H9 (cell line): ENCODE measurements around the gene KDM5B. TPM values are rescaled to one million over a fixed set of nuclear protein-coding genes. Genes with fewer than 3 reads are reported as not detected.

Experiments used
- DNase-seq: peaks from one replicate; pipeline ENCODE4 v3.0.0-alpha.2; 2017
- H2AFZ ChIP-seq: one replicate; pipeline ENCODE4 v1.6.1; 2013; ENCODE audit warnings: mild to moderate bottlenecking, low read length, control low read depth, moderate library complexity
- H2AK5ac ChIP-seq: 2 replicates; pipeline ENCODE4 v1.6.1; 2013; ENCODE audit warnings: low read length, control low read depth, mixed read lengths; ENCODE audit not compliant: insufficient read length
- H2BK120ac ChIP-seq: one replicate; pipeline ENCODE4 v1.6.1; 2013; ENCODE audit warnings: low read depth, mild to moderate bottlenecking, low read length, control low read depth, inconsistent platforms; ENCODE audit not compliant: poor library complexity, severe bottlenecking
- H2BK12ac ChIP-seq: 2 replicates; pipeline ENCODE4 v1.6.1; 2013; ENCODE audit warnings: low read length, control low read depth, mixed read lengths, low read depth; ENCODE audit not compliant: insufficient read length
- H2BK15ac ChIP-seq: 2 replicates; pipeline ENCODE4 v1.6.1; 2013; ENCODE audit warnings: low read depth, low read length, control low read depth
- H2BK20ac ChIP-seq: one replicate; pipeline ENCODE4 v1.6.1; 2013; ENCODE audit warnings: low read depth, mild to moderate bottlenecking, low read length, control low read depth, inconsistent platforms; ENCODE audit not compliant: poor library complexity, severe bottlenecking
- H2BK5ac ChIP-seq: 2 replicates; pipeline ENCODE4 v1.6.1; 2013; ENCODE audit warnings: low read length, control low read depth, mixed read lengths; ENCODE audit not compliant: insufficient read length
- H3K14ac ChIP-seq: 2 replicates; pipeline ENCODE4 v1.6.1; 2013; ENCODE audit warnings: low read length, control low read depth; ENCODE audit not compliant: insufficient read depth
- H3K18ac ChIP-seq: 2 replicates; pipeline ENCODE4 v1.6.1; 2013; ENCODE audit warnings: low read depth, mild to moderate bottlenecking, mixed read lengths, low read length, control low read depth; ENCODE audit not compliant: insufficient read length
- H3K23ac ChIP-seq: 2 replicates; pipeline ENCODE4 v1.6.1; 2013; ENCODE audit warnings: low read length, control low read depth, mixed read lengths, low read depth; ENCODE audit not compliant: insufficient read length
- H3K23me2 ChIP-seq: 2 replicates; pipeline ENCODE4 v1.6.1; 2013; ENCODE audit warnings: low read depth, mild to moderate bottlenecking, mixed read lengths, low read length, control low read depth; ENCODE audit not compliant: insufficient read length, poor library complexity, severe bottlenecking
- H3K27ac ChIP-seq: 2 replicates; pipeline ENCODE4 v1.5.1; 2013; ENCODE audit warnings: low read length, control low read depth, mixed read lengths, low read depth; ENCODE audit not compliant: insufficient read length
- H3K27me3 ChIP-seq: 2 replicates; pipeline ENCODE4 v1.6.1; 2013; ENCODE audit warnings: low read length, control low read depth, inconsistent platforms; ENCODE audit not compliant: insufficient read depth
- H3K4ac ChIP-seq: 2 replicates; pipeline ENCODE4 v1.6.1; 2013; ENCODE audit warnings: low read depth, mild to moderate bottlenecking, control low read depth, inconsistent platforms, low read length, moderate library complexity
- H3K4me1 ChIP-seq: 2 replicates; pipeline ENCODE4 v1.6.1; 2013; ENCODE audit warnings: low read length, control low read depth, inconsistent platforms; ENCODE audit not compliant: insufficient read depth
- H3K4me2 ChIP-seq: 2 replicates; pipeline ENCODE4 v1.6.1; 2013; ENCODE audit warnings: low read length, control low read depth, mixed read lengths; ENCODE audit not compliant: insufficient read length, insufficient read depth
- H3K56ac ChIP-seq: 2 replicates; pipeline ENCODE4 v1.6.1; 2013; ENCODE audit warnings: low read depth, mild to moderate bottlenecking, mixed read lengths, low read length, control low read depth; ENCODE audit not compliant: insufficient read length
- H3K79me1 ChIP-seq: 2 replicates; pipeline ENCODE4 v1.6.1; 2013; ENCODE audit warnings: low read depth, mild to moderate bottlenecking, moderate library complexity, low read length, control low read depth, inconsistent platforms; ENCODE audit not compliant: insufficient read depth, poor library complexity, severe bottlenecking
- H3K79me2 ChIP-seq: 2 replicates; pipeline ENCODE4 v1.6.1; 2013; ENCODE audit warnings: low read length, control low read depth, inconsistent platforms; ENCODE audit not compliant: insufficient read depth
- H3K9ac ChIP-seq: 2 replicates; pipeline ENCODE4 v1.6.1; 2013; ENCODE audit warnings: low read length, control low read depth, mixed read lengths; ENCODE audit not compliant: insufficient read length; ENCODE audit errors: extremely low read depth
- H3K9me3 ChIP-seq: one replicate; pipeline ENCODE4 v1.6.1; 2013; ENCODE audit warnings: low read depth, low read length, inconsistent platforms; ENCODE audit not compliant: control insufficient read depth
- H3T11ph ChIP-seq: one replicate; pipeline ENCODE4 v1.6.1; 2013; ENCODE audit warnings: mild to moderate bottlenecking, low read length, control low read depth, inconsistent platforms
- H4K20me1 ChIP-seq: one replicate; pipeline ENCODE4 v1.6.1; 2013; ENCODE audit not compliant: control insufficient read depth, insufficient read length, insufficient read depth
- H4K5ac ChIP-seq: 2 replicates; pipeline ENCODE4 v1.6.1; 2013; ENCODE audit warnings: low read depth, mild to moderate bottlenecking, mixed read lengths, low read length, control low read depth; ENCODE audit not compliant: insufficient read length
- H4K8ac ChIP-seq: replicated peaks from 2 replicates; pipeline ENCODE4 v1.6.1; 2013; ENCODE audit warnings: low read length, control low read depth, mixed read lengths, low read depth; ENCODE audit not compliant: insufficient read length
- H4K91ac ChIP-seq: 2 replicates; pipeline ENCODE4 v1.6.1; 2013; ENCODE audit warnings: low read depth, mild to moderate bottlenecking, moderate library complexity, mixed read lengths, low read length, control low read depth; ENCODE audit not compliant: insufficient read length
- H3K27ac Mint-ChIP-seq, 3 experiments: 2 replicates in 2 of 3; 3 replicates in 1 of 3; pipeline ENCODE4 v1.8.0; 2020 to 2021; ENCODE audit warnings: mixed read lengths in 3 of 3, mild to moderate bottlenecking in 1 of 3, moderate library complexity in 1 of 3
- H3K27me3 Mint-ChIP-seq: 2 replicates; pipeline ENCODE4 v1.8.0; 2021; ENCODE audit warnings: low read depth, mild to moderate bottlenecking, moderate library complexity, mixed read lengths
- H3K36me3 Mint-ChIP-seq, 3 experiments: 2 replicates in 2 of 3; 3 replicates in 1 of 3; pipeline ENCODE4 v1.8.0; 2020 to 2021; ENCODE audit warnings: low read depth in 3 of 3, mixed read lengths in 3 of 3; ENCODE audit not compliant: insufficient read depth in 1 of 3
- H3K4me1 Mint-ChIP-seq, 2 experiments: 2 replicates each; pipeline ENCODE4 v1.8.0; 2020; ENCODE audit warnings: mixed read lengths in 2 of 2
- H3K4me3 Mint-ChIP-seq, 2 experiments: 2 replicates in 1 of 2; 3 replicates in 1 of 2; pipeline ENCODE4 v1.8.0; 2020 to 2021; ENCODE audit warnings: mild to moderate bottlenecking in 2 of 2, mixed read lengths in 2 of 2, moderate library complexity in 1 of 2
- H3K9me3 Mint-ChIP-seq, 2 experiments: 2 replicates in 1 of 2; 3 replicates in 1 of 2; pipeline ENCODE4 v1.8.0; 2020; ENCODE audit warnings: mild to moderate bottlenecking in 2 of 2, mixed read lengths in 2 of 2, moderate library complexity in 1 of 2
- CTCF ChIP-seq: fragments of 200-600 bp; sonication (generic); conservative IDR thresholded peaks from 3 replicates; pipeline ENCODE4 v1.8.0; 2021; ENCODE audit warnings: antibody characterized with exemption, mild to moderate bottlenecking
- WGBS: extraction: QIAGEN DNeasy Blood & Tissue Kit; methylation state at CpG from one replicate; pipeline ENCODE4 v1.1.7; 2013; ENCODE audit warnings: missing lambda C conversion rate, low lambda C conversion rate, mixed read lengths; ENCODE audit not compliant: insufficient read length; ENCODE audit errors: extremely low coverage; 5-methylcytosine and 5-hydroxymethylcytosine counted together
- total RNA-seq: library from RNA; stranded (reverse); gene quantifications from 2 replicates; pipeline ENCODE4 v1.2.1, GENCODE V29; 2021

The KDM5B gene
- total RNA-seq, 1 experiment from 2014 or later: 210 TPM

- Histone ChIP-seq H3K14ac (no peak overlapping the region), H3K79me1 (peaks cover 3% of the 10 kb centered on the region), H3K23ac (no peak overlapping the region), H2BK5ac (no peak overlapping the region), H3K27ac (no peak overlapping the region), H2BK120ac (no peak overlapping the region), H3K9ac (no peak overlapping the region), H2BK20ac (no peak overlapping the region), H3K9me3 (no peaks in the 10 kb centered on the region), H3K79me2 (peaks cover 51% of the 10 kb centered on the region; the same call in 1 of the 2 replicates), H4K20me1 (no peaks in the 10 kb centered on the region), H3K18ac (no peak overlapping the region), H4K5ac (no peak overlapping the region), H3K56ac (no peak overlapping the region), H2AFZ (no peak overlapping the region), H2BK12ac (no peak overlapping the region), H3K4ac (no peak overlapping the region), H4K8ac (no peak overlapping the region), H3K4me1 (no peaks in the 10 kb centered on the region; the same call in 1 of the 2 replicates), H4K91ac (no peak overlapping the region), H3K23me2 (no peaks in the 10 kb centered on the region), H3T11ph (no peak overlapping the region), H2BK15ac (no peak overlapping the region), H2AK5ac (no peak overlapping the region), H3K4me2 (no peak overlapping the region), H3K27me3 (no peaks in the 10 kb centered on the region)
- Mint-ChIP-seq H3K27me3 (no peaks in the 10 kb centered on the region), H3K4me1 (peaks cover 2 to 15% of the 10 kb centered on the region in 2 experiments; a peak in 3 of 4 replicates), H3K9me3 (no peaks in the 10 kb centered on the region), H3K27ac (peak overlapping the region in 1 of 3 experiments; percentile 39; a peak in 2 of 7 replicates), H3K4me3 (no peak overlapping the region), H3K36me3 (peaks cover 11 to 16% (median 13%) of the 10 kb centered on the region in 3 experiments; a peak in 6 of 7 replicates)
- TF ChIP-seq CTCF: no peak
- DNase-seq: no peak
- WGBS: no CpG with 5 or more reads among the region's 4 CpGs
Observed at GRCh38 chr1:202786804-202787203, 21.4 kb downstream of the KDM5B start.
